Caco-2 (cell line): ENCODE results near the gene AIFM3. TPM values are rescaled to one million over a fixed set of nuclear protein-coding genes. Genes with fewer than 3 reads are reported as not detected.

ENCODE experiments used
- BruUV-seq: library from RNA; stranded (reverse); fragments of 400-500 nt; replicated peaks from 2 replicates; lab custom pipeline; 2021; lab: Mats Ljungman, UMichigan
- CTCF ChIA-PET: fragments of 300-600 bp; sonication (Branson Sonifier 250); formaldehyde crosslinking; loops from one replicate; lab custom pipeline; 2022; ENCODE audit warnings: antibody characterized with exemption; lab: Charles Lee
- POLR2A ChIA-PET: fragments of 300-600 bp; sonication (Branson Sonifier 250); formaldehyde crosslinking; loops from one replicate; lab custom pipeline; 2022; ENCODE audit warnings: antibody characterized with exemption; lab: Charles Lee
- DNase-seq, 2 experiments: peaks; one replicate each; pipeline versions ENCODE4 v3.0.0 to v3.0.0-alpha.2; 2020 to 2022
- H3K27me3 ChIP-seq: replicated peaks from 2 replicates; pipeline ENCODE4 v1.6.0; 2011; ENCODE audit warnings: low read length; ENCODE audit not compliant: control insufficient read depth, insufficient read depth
- H3K36me3 ChIP-seq: 2 replicates; pipeline ENCODE4 v1.5.1; 2011; ENCODE audit warnings: low read length; ENCODE audit not compliant: control insufficient read depth, insufficient read depth
- H3K4me1 ChIP-seq: fragments of 250-450 bp; sonication (Bioruptor Pico); 2 replicates; pipeline ENCODE4 v1.5.1; 2020; ENCODE audit warnings: mild to moderate bottlenecking
- H3K4me3 ChIP-seq: 2 replicates; pipeline ENCODE4 v1.5.1; 2011; ENCODE audit warnings: low read depth, mild to moderate bottlenecking, control low read depth, low read length
- H3K9me3 ChIP-seq: fragments of 250-450 bp; sonication (Bioruptor Pico); 2 replicates; pipeline ENCODE4 v1.5.1; 2020; ENCODE audit warnings: mild to moderate bottlenecking, moderate library complexity
- H3K27ac Mint-ChIP-seq: one replicate; pipeline ENCODE4 v1.8.0; 2022; ENCODE audit warnings: mixed read lengths; ENCODE audit not compliant: unreplicated experiment
- H3K27me3 Mint-ChIP-seq: one replicate; pipeline ENCODE4 v1.8.0; 2022; ENCODE audit warnings: mixed read lengths; ENCODE audit not compliant: insufficient read depth, unreplicated experiment
- H3K36me3 Mint-ChIP-seq: one replicate; pipeline ENCODE4 v1.8.0; 2022; ENCODE audit warnings: mild to moderate bottlenecking, mixed read lengths; ENCODE audit not compliant: insufficient read depth, unreplicated experiment
- H3K4me1 Mint-ChIP-seq: one replicate; pipeline ENCODE4 v1.8.0; 2022; ENCODE audit warnings: low read depth, mixed read lengths; ENCODE audit not compliant: unreplicated experiment
- H3K4me3 Mint-ChIP-seq: one replicate; pipeline ENCODE4 v1.8.0; 2022; ENCODE audit warnings: mild to moderate bottlenecking, moderate library complexity, mixed read lengths; ENCODE audit not compliant: unreplicated experiment
- H3K9me3 Mint-ChIP-seq: one replicate; pipeline ENCODE4 v1.8.0; 2022; ENCODE audit warnings: mixed read lengths; ENCODE audit not compliant: unreplicated experiment
- CTCF ChIP-seq, 2 experiments: fragments of 200-600 bp in 1 of 2; IDR thresholded peaks; 1 replicate in 1 of 2; 2 replicates in 1 of 2; pipeline versions ENCODE4 v1.5.1 to v1.8.0; 2011 to 2022; ENCODE audit warnings: antibody characterized with exemption in 1 of 2, control low read depth in 1 of 2, inconsistent platforms in 1 of 2, low read depth in 1 of 2, low read length in 1 of 2, mild to moderate bottlenecking in 1 of 2, moderate library complexity in 1 of 2; ENCODE audit not compliant: insufficient read depth in 1 of 2, severe bottlenecking in 1 of 2, unreplicated experiment in 1 of 2
- intact Hi-C: fragments of 100-400 bp; cut with micrococcal nuclease; formaldehyde crosslinking; loops from one replicate; pipeline ENCODE4 v1.10.0; 2022; ENCODE audit not compliant: unreplicated experiment
- total RNA-seq: library from RNA; stranded (reverse); gene quantifications from 2 replicates; pipeline ENCODE4 v1.2.3, GENCODE V29; 2022

Gene AIFM3
- total RNA-seq, 1 experiment from 2014 or later = 0.73 TPM

- Histone ChIP-seq H3K27me3 (no peaks in the 10 kb centered on the region), H3K4me1 (peaks cover 7% of the 10 kb centered on the region), H3K4me3 (no peak overlapping the region), H3K9me3 (no peaks in the 10 kb centered on the region), H3K36me3 (no peaks in the 10 kb centered on the region)
- H3K9me3 Mint-ChIP-seq = no peaks in the 10 kb centered on the region
- BruUV-seq = no TSS peak
- ChIA-PET CTCF (interaction anchor here (0.6 kb wide), 1 partner anchor 121 kb away, joined by 5 read pairs; no protein-coding TSS in a partner anchor), POLR2A (interaction anchor here (0.6 kb wide), 1 partner anchor 14 kb away, joined by 3 read pairs; no protein-coding TSS in a partner anchor)
- H3K27me3 Mint-ChIP-seq = no peaks in the 10 kb centered on the region
- no peak overlapping the region for H3K27ac Mint-ChIP-seq
- peaks cover 19% of the 10 kb centered on the region for H3K4me1 Mint-ChIP-seq
- no peak overlapping the region for H3K4me3 Mint-ChIP-seq
- H3K36me3 Mint-ChIP-seq = peaks cover 62% of the 10 kb centered on the region
- DNase-seq = no peak
- no peak for TF ChIP-seq CTCF (IDR thresholded peaks at IDR 0.05; ENCODE audit: insufficient read depth in 1 of 2, low read depth in 1 of 2, low read length in 1 of 2, severe bottlenecking in 1 of 2, unreplicated experiment in 1 of 2)
- intact Hi-C loops = no loop called here
Measured at GRCh38 chr22:20943104-20943933, 23.7 kb upstream of the AIFM3 start.

- no peak overlapping the region for H3K4me3 Mint-ChIP-seq
- peaks cover 69% of the 10 kb centered on the region for H3K36me3 Mint-ChIP-seq
- H3K9me3 Mint-ChIP-seq = no peaks in the 10 kb centered on the region
- peaks cover 14% of the 10 kb centered on the region for H3K4me1 Mint-ChIP-seq
- intact Hi-C loops = no loop called here
- no peaks in the 10 kb centered on the region for H3K36me3 ChIP-seq
- no peak for TF ChIP-seq CTCF (IDR thresholded peaks at IDR 0.05; ENCODE audit: insufficient read depth in 1 of 2, low read depth in 1 of 2, low read length in 1 of 2, severe bottlenecking in 1 of 2, unreplicated experiment in 1 of 2)
- DNase-seq = no peak
- H3K4me1 ChIP-seq = peaks cover 12% of the 10 kb centered on the region; the same call in 1 of the 2 replicates
- H3K27me3 Mint-ChIP-seq = no peaks in the 10 kb centered on the region
- H3K4me3 ChIP-seq = no peak overlapping the region
- H3K27me3 ChIP-seq = no peaks in the 10 kb centered on the region
- CTCF ChIA-PET = interaction anchor here (1.2 kb wide), 1 partner anchor 14 kb away, joined by 3 read pairs; no protein-coding TSS in a partner anchor
- no TSS peak for BruUV-seq
- POLR2A ChIA-PET = interaction anchor here (0.6 kb wide), 1 partner anchor 13 kb away, joined by 3 read pairs; no protein-coding TSS in a partner anchor
- H3K27ac Mint-ChIP-seq = no peak overlapping the region
- no peaks in the 10 kb centered on the region for H3K9me3 ChIP-seq
Measured at GRCh38 chr22:20944042-20944441, 23.0 kb upstream of the AIFM3 start.

GRCh38 chr22:20945578-20945934, 21.5 kb upstream of the AIFM3 start:
- DNase-seq = no peak
- TF ChIP-seq CTCF (IDR thresholded peaks at IDR 0.05; ENCODE audit: insufficient read depth in 1 of 2, low read depth in 1 of 2, low read length in 1 of 2, severe bottlenecking in 1 of 2, unreplicated experiment in 1 of 2) = no peak
- no peak overlapping the region for H3K4me3 ChIP-seq
- CTCF ChIA-PET = interaction anchor here (1.2 kb wide), 1 partner anchor 12 kb away, joined by 3 read pairs; no protein-coding TSS in a partner anchor
- no peaks in the 10 kb centered on the region for H3K9me3 ChIP-seq
- H3K4me1 ChIP-seq = peaks cover 23% of the 10 kb centered on the region
- Mint-ChIP-seq H3K27me3 (no peaks in the 10 kb centered on the region), H3K27ac (no peak overlapping the region), H3K36me3 (peaks cover 69% of the 10 kb centered on the region), H3K4me3 (no peak overlapping the region), H3K4me1 (peaks cover 22% of the 10 kb centered on the region), H3K9me3 (no peaks in the 10 kb centered on the region)
- H3K27me3 ChIP-seq = no peaks in the 10 kb centered on the region
- intact Hi-C loops = no loop called here
- POLR2A ChIA-PET = no interaction called here
- no TSS peak for BruUV-seq
- H3K36me3 ChIP-seq = peaks cover 4% of the 10 kb centered on the region
